Osteocyte (in vitro differentiated cells): ENCODE results near the gene RNF7. TPM values are rescaled to one million over a fixed set of nuclear protein-coding genes. Genes with fewer than 3 reads are reported as not detected.
A peak's percentile ranks its signal among the peaks of the same experiment; 100 is the strongest.
"Not testable (repeated sequence)": the region's sequence is repeated elsewhere in the genome, so short reads cannot be mapped to it uniquely, and the experiment has no call there.

Experiments
- DNase-seq: peaks from one replicate; pipeline ENCODE4 v3.0.0; 2021; ENCODE audit warnings: mixed read lengths; ENCODE audit not compliant: unreplicated experiment; ENCODE audit errors: extremely low spot score
- H3K27ac Mint-ChIP-seq: one replicate; pipeline ENCODE4 v1.8.0; 2021; ENCODE audit warnings: mild to moderate bottlenecking, mixed read lengths; ENCODE audit not compliant: unreplicated experiment
- H3K27me3 Mint-ChIP-seq: one replicate; pipeline ENCODE4 v1.8.0; 2021; ENCODE audit warnings: mixed read lengths; ENCODE audit not compliant: unreplicated experiment
- H3K36me3 Mint-ChIP-seq: one replicate; pipeline ENCODE4 v1.8.0; 2021; ENCODE audit warnings: mixed read lengths; ENCODE audit not compliant: unreplicated experiment
- H3K4me1 Mint-ChIP-seq: one replicate; pipeline ENCODE4 v1.8.0; 2021; ENCODE audit warnings: mixed read lengths; ENCODE audit not compliant: unreplicated experiment
- H3K4me3 Mint-ChIP-seq: one replicate; pipeline ENCODE4 v1.8.0; 2021; ENCODE audit warnings: mild to moderate bottlenecking, moderate library complexity, mixed read lengths; ENCODE audit not compliant: unreplicated experiment
- H3K9me3 Mint-ChIP-seq: one replicate; pipeline ENCODE4 v1.8.0; 2021; ENCODE audit warnings: mixed read lengths; ENCODE audit not compliant: unreplicated experiment
- CTCF ChIP-seq: fragments of 200-600 bp; sonication (generic); IDR thresholded peaks from 2 replicates; pipeline ENCODE4 v1.5.0; 2021; ENCODE audit warnings: antibody characterized with exemption, mild to moderate bottlenecking, moderate library complexity
- total RNA-seq: library from RNA; stranded (reverse); gene quantifications from 2 replicates; pipeline ENCODE4 v1.2.1, GENCODE V29; 2021

The RNF7 gene
- total RNA-seq, 1 donor from 2014 or later, result 87.4 TPM

GRCh38 chr3:141699897-141700296, 38.2 kb upstream of the RNF7 start:
- peaks cover 7% of the 10 kb centered on the region for H3K9me3 Mint-ChIP-seq
- TF ChIP-seq CTCF, result no peak
- H3K27me3 Mint-ChIP-seq, result peaks cover 5% of the 10 kb centered on the region
- no peak for DNase-seq
- H3K4me3 Mint-ChIP-seq, result no peak overlapping the region
- H3K27ac Mint-ChIP-seq, result no peak overlapping the region
- no peaks in the 10 kb centered on the region for H3K36me3 Mint-ChIP-seq
- no peaks in the 10 kb centered on the region for H3K4me1 Mint-ChIP-seq

GRCh38 chr3:141703367-141703766, 34.7 kb upstream of the RNF7 start:
- H3K27me3 Mint-ChIP-seq, H3K27ac Mint-ChIP-seq, H3K4me3 Mint-ChIP-seq, H3K36me3 Mint-ChIP-seq, H3K9me3 Mint-ChIP-seq, DNase-seq: not testable (repeated sequence)
- H3K4me1 Mint-ChIP-seq, result peaks cover 12% of the 10 kb centered on the region

- peaks cover 5% of the 10 kb centered on the region for H3K27me3 Mint-ChIP-seq
- H3K4me1 Mint-ChIP-seq, result peaks cover 13% of the 10 kb centered on the region
- no peak for DNase-seq
- H3K9me3 Mint-ChIP-seq, result peaks cover 7% of the 10 kb centered on the region
- TF ChIP-seq CTCF, result no peak
- H3K4me3 Mint-ChIP-seq, result no peak overlapping the region
- peak overlapping the region; percentile 36 for H3K27ac Mint-ChIP-seq
- no peaks in the 10 kb centered on the region for H3K36me3 Mint-ChIP-seq
Observed at GRCh38 chr3:141707741-141708203, 30.3 kb upstream of the RNF7 start.

GRCh38 chr3:141708367-141708766, 29.7 kb upstream of the RNF7 start:
- no peak for TF ChIP-seq CTCF
- H3K4me3 Mint-ChIP-seq, result no peak overlapping the region
- peaks cover 13% of the 10 kb centered on the region for H3K4me1 Mint-ChIP-seq
- H3K27ac Mint-ChIP-seq, result peak overlapping the region; percentile 36
- peaks cover 4% of the 10 kb centered on the region for H3K9me3 Mint-ChIP-seq
- no peaks in the 10 kb centered on the region for H3K36me3 Mint-ChIP-seq
- H3K27me3 Mint-ChIP-seq, result peaks cover 3% of the 10 kb centered on the region
- DNase-seq, result peak; percentile 48

- Mint-ChIP-seq H3K9me3 (no peaks in the 10 kb centered on the region), H3K4me3 (no peak overlapping the region), H3K36me3 (no peaks in the 10 kb centered on the region), H3K27ac (no peak overlapping the region), H3K4me1 (peaks cover 13% of the 10 kb centered on the region), H3K27me3 (no peaks in the 10 kb centered on the region)
- peak; percentile 30 for DNase-seq
- no peak for TF ChIP-seq CTCF
Observed at GRCh38 chr3:141709126-141709770, 28.9 kb upstream of the RNF7 start.
